Measurements from ENCODE around the gene HUNK. TPM values are rescaled to one million over a fixed set of nuclear protein-coding genes. Genes with fewer than 3 reads are reported as not detected.

The HUNK gene
- total RNA-seq, 3 donors from 2014 or later: 0.05 to 0.61 (median 0.05) TPM

DNA sequence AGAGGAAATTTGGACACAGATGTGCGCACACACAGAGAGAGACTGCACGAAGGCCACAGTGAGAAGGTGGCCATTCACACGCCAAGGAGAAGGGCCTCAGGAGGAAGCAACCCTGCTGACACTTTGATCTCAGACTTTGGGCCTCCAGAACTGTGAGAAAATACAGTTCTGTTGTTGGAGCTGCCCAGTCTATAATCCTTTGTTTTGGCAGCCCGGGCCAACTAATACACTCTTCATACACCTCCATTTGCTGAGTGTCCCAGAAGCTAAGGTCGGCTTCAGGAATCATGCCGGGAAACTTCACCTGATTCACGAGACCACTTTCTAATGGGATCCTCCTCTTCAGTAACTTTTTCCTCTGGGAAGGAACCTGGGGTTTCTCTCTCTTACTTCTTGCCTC is 23.2 kb downstream of the HUNK start:
- H3K9me3 Mint-ChIP-seq: no peaks in the 10 kb centered on the region
- H3K4me1 Mint-ChIP-seq (ENCODE audit: low read depth): peaks cover 6% of the 10 kb centered on the region
- H3K27me3 Mint-ChIP-seq (ENCODE audit: low read depth): peaks cover 13% of the 10 kb centered on the region
- no peaks in the 10 kb centered on the region for H3K36me3 Mint-ChIP-seq (ENCODE audit: insufficient read depth)
- ATAC-seq (no peak), DNase-seq (no peak)
- no peak overlapping the region for H3K4me3 Mint-ChIP-seq

DNA sequence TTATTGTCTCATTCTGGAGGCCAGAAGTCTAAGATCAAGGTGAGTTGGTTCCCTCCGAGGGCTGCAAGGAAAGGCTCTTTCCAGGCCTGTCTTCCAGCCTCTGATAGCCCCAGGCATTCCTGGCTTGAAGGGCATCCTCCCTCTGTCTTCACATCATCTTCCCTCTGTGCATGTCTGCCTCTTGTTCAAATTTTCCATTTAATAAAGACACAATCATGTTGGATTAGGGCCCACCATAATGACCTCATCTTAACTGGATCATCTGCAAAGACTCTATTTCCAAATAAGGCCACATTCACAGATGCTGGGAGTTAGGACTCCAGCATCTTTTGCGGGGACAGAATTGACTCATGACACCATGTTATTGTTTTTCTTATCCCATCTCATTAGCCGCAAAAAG is 24.5 kb downstream of the HUNK start:
- Mint-ChIP-seq H3K36me3 (ENCODE audit: insufficient read depth) (no peaks in the 10 kb centered on the region), H3K4me3 (no peak overlapping the region), H3K9me3 (no peaks in the 10 kb centered on the region), H3K4me1 (ENCODE audit: low read depth) (peaks cover 6% of the 10 kb centered on the region), H3K27me3 (ENCODE audit: low read depth) (peaks cover 17% of the 10 kb centered on the region)
- no peak for ATAC-seq
- DNase-seq: no peak

GRCh38 chr21:31898933-31899630 is 26.3 kb downstream of the HUNK start:
- ATAC-seq: no peak
- Mint-ChIP-seq H3K4me3 (no peak overlapping the region), H3K27me3 (ENCODE audit: low read depth) (peaks cover 4% of the 10 kb centered on the region), H3K9me3 (no peaks in the 10 kb centered on the region), H3K4me1 (ENCODE audit: low read depth) (peaks cover 6% of the 10 kb centered on the region), H3K36me3 (ENCODE audit: insufficient read depth) (no peaks in the 10 kb centered on the region)
- DNase-seq: no peak

DNA sequence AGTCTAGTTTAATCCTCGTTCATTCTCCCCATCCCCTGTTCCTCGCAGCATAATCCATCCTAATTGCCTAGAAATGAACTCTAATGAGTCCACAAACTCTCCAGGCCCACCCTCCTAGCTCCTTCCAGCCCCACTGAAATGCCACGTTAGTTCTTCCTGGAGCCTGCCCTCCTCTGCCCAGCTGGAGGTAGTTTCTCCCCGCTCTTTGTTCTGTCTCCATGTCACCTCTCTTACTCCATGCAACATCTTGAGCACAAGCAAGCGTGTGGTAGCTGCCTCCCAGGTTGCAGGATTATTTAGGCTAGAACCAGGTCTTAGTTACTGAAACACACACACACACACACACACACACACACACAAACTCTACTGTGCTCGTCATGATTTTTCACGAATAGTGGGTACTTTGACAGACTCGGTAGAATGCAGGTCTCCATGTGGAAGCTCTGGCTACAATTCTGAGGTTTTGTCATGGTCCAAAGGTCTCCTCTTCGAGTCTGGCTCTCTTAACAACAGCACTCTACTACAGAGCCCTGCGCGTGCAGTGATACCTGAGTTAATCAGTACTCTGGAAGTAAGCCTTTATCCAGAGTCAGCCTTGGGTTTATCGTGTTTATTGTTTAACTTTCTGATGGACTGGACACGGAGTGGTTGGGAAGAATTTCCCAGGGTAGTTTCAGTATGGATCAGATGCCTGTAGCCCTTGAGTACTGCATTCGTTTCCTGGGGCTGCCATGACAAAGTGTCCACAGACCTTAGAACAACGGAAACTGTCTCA is 27.5 kb downstream of the HUNK start:
- no peak overlapping the region for H3K4me3 Mint-ChIP-seq
- DNase-seq (no peak), ATAC-seq (no peak)
- no peaks in the 10 kb centered on the region for H3K9me3 Mint-ChIP-seq
- peaks cover 6% of the 10 kb centered on the region for H3K4me1 Mint-ChIP-seq (ENCODE audit: low read depth)
- no peaks in the 10 kb centered on the region for H3K36me3 Mint-ChIP-seq (ENCODE audit: insufficient read depth)
- peaks cover 10% of the 10 kb centered on the region for H3K27me3 Mint-ChIP-seq (ENCODE audit: low read depth)

DNA sequence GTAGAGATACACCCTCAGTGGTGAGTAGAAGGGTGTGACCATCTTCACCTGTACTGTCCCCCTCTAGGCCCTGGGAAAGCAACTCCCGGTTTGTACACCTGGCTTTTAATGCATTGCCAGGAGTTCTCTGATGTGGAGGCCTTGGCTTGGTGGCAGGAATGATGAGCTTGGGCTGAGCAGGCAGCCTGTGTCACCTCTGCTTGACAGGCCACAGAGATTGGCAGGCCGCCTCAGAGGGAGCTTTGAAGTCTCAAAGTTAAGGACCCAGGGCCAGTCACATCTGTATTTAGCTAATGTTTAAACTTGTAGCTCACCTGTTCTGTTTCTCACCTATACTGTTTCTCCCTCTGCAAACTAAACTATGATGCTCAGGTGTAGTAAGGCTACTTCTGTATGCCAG is 28.5 kb downstream of the HUNK start:
- H3K27me3 Mint-ChIP-seq (ENCODE audit: low read depth): peaks cover 17% of the 10 kb centered on the region
- H3K9me3 Mint-ChIP-seq: no peaks in the 10 kb centered on the region
- H3K36me3 Mint-ChIP-seq (ENCODE audit: insufficient read depth): no peaks in the 10 kb centered on the region
- H3K4me3 Mint-ChIP-seq: no peak overlapping the region
- H3K4me1 Mint-ChIP-seq (ENCODE audit: low read depth): peaks cover 6% of the 10 kb centered on the region
- DNase-seq: no peak
- ATAC-seq: no peak

- no peaks in the 10 kb centered on the region for H3K36me3 Mint-ChIP-seq (ENCODE audit: insufficient read depth)
- no peak overlapping the region for H3K4me3 Mint-ChIP-seq
- ATAC-seq (no peak), DNase-seq (no peak)
- H3K4me1 Mint-ChIP-seq (ENCODE audit: low read depth): peaks cover 6% of the 10 kb centered on the region
- H3K27me3 Mint-ChIP-seq (ENCODE audit: low read depth): peaks cover 19% of the 10 kb centered on the region
- H3K9me3 Mint-ChIP-seq: no peaks in the 10 kb centered on the region
These were observed 29.6 kb downstream of the HUNK start for GRCh38 chr21:31902438-31902837.

- no peaks in the 10 kb centered on the region for H3K36me3 Mint-ChIP-seq (ENCODE audit: insufficient read depth)
- peaks cover 5% of the 10 kb centered on the region for H3K4me1 Mint-ChIP-seq (ENCODE audit: low read depth)
These were observed 31.1 kb downstream of the HUNK start for GRCh38 chr21:31903896-31904295.

GRCh38 chr21:31905503-31906451 is 33.0 kb downstream of the HUNK start:
- Mint-ChIP-seq H3K4me3 (no peak overlapping the region), H3K27me3 (ENCODE audit: low read depth) (peaks cover 39% of the 10 kb centered on the region)

More at GRCh38 chr21:31903896-31904295, 31.1 kb downstream of the HUNK start:
- Mint-ChIP-seq H3K27me3 (ENCODE audit: low read depth) (peaks cover 30% of the 10 kb centered on the region), H3K9me3 (no peaks in the 10 kb centered on the region), H3K4me3 (no peak overlapping the region)
- ATAC-seq (no peak), DNase-seq (no peak)

DNA sequence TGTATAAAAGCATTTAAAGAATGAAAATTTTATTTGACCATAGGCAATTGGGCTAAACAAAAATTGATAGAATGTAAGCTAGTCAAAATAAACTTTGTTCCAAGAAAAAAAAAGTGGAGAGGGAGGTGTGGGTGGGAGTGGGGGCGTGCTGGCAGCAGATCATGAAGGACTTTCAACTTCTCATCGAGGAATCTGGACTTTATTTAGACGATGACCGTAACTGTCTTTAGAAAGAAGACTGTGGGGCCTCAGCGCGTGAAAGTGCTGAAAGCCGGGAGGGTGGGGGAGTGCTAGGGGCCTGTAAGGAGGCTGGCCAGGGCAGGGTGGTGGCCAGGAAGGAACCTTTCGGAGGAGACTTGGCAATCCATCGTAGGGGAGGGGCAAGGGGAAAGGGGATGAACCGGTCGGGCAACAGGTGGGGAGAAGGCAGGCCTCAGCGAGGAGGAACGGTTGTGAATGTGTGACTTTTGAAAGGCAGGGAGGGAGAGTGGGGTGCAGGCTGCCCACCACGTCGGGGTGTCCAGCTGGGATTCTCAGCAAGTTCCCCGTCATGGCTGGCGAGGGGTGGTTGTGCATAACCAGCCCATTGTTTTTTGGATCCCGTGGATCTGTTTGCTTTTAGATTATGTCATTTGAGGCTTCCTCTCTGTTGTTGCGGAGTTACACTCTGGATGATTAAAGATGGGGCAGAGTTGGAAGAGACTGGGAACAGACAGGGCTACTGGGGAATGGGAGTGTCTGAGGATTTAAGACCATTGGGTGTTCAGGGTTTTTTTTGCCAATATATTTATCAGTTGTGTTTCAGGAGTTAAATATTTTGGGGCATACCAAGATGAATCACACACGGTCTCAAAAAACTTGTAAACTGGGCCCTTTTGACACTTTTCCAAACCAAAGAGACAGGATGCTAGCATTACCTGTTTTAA is 35.5 kb downstream of the HUNK start:
- no peak for ATAC-seq
- H3K27me3 Mint-ChIP-seq (ENCODE audit: low read depth): peaks cover 47% of the 10 kb centered on the region
- H3K36me3 Mint-ChIP-seq (ENCODE audit: insufficient read depth): no peaks in the 10 kb centered on the region
- H3K4me3 Mint-ChIP-seq: no peak overlapping the region
- DNase-seq: no peak
- no peaks in the 10 kb centered on the region for H3K9me3 Mint-ChIP-seq
- no peaks in the 10 kb centered on the region for H3K4me1 Mint-ChIP-seq (ENCODE audit: low read depth)

More at GRCh38 chr21:31905503-31906451, 33.0 kb downstream of the HUNK start:
- Mint-ChIP-seq H3K4me1 (ENCODE audit: low read depth) (no peaks in the 10 kb centered on the region), H3K36me3 (ENCODE audit: insufficient read depth) (no peaks in the 10 kb centered on the region), H3K9me3 (no peaks in the 10 kb centered on the region)
- no peak for DNase-seq
- no peak for ATAC-seq

DNA sequence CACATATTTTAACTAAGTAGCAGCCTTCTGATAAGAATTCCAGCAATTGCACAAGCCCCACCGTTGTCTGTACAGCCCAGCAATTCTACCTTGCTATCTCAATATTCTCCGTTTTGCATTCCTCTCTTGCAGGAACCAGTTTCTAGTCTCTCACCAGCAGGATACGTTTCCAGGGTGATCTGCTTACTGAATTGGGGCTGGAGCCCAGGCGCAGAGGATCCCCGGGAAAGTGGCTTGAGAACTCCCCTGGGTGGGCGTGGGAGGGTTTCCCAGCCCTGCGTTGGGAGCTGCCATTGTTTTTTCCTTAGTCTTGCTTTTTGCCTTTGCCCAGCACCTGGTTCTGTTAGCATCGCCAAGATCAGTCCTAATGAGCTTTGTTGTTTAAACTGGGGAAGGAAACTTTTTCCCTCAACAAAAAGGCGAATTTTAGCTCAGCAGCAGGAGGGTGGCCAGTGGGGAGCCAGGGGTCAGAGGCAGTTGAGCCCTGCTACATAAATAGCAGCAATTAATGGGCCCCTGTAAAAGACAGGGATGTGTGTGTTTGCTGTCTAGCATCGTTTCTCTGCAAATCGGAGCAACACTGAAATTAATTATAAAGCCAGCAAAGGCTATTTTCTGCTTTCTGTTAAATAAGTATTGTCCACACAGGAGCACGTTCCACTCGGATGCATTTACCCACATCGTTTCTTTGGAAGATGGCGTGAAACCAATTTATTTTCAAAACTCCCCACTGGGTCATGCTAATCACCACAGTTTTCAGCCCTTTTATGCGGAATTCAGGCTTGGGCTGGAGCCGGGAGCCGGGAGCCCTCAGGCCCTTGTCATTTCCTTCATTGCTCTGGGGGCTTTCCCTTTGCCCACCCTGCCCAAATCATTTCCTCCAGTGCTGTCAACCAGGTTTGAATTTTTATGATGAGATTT is 36.6 kb downstream of the HUNK start:
- H3K27me3 Mint-ChIP-seq (ENCODE audit: low read depth): peaks cover 49% of the 10 kb centered on the region
- H3K4me1 Mint-ChIP-seq (ENCODE audit: low read depth): no peaks in the 10 kb centered on the region
- H3K4me3 Mint-ChIP-seq: no peak overlapping the region
- no peaks in the 10 kb centered on the region for H3K9me3 Mint-ChIP-seq
- ATAC-seq: no peak
- no peak for DNase-seq
- H3K36me3 Mint-ChIP-seq (ENCODE audit: insufficient read depth): no peaks in the 10 kb centered on the region

DNA sequence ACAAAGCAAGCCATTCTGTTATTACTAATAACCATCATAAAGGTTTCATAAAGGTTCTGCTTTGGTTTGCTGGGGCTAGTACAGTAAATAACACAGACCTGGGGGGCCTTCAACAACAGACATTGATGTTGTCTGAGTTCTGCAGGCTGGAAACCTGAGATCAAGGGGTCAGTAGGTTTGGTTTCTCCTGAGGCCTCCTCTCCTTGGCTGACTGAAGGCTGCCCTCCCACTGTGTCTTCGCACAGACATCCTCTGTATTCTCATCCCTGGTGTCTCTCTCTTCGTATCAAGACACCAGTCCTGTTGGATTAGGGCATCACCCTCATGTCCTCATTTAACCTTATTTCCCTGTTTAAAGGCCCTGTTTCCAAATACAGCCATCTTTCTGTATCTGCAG is 37.3 kb downstream of the HUNK start:
- Mint-ChIP-seq H3K4me3 (no peak overlapping the region), H3K9me3 (no peaks in the 10 kb centered on the region), H3K4me1 (ENCODE audit: low read depth) (no peaks in the 10 kb centered on the region), H3K27me3 (ENCODE audit: low read depth) (peaks cover 43% of the 10 kb centered on the region), H3K36me3 (ENCODE audit: insufficient read depth) (no peaks in the 10 kb centered on the region)
- no peak for DNase-seq
- no peak for ATAC-seq

DNA sequence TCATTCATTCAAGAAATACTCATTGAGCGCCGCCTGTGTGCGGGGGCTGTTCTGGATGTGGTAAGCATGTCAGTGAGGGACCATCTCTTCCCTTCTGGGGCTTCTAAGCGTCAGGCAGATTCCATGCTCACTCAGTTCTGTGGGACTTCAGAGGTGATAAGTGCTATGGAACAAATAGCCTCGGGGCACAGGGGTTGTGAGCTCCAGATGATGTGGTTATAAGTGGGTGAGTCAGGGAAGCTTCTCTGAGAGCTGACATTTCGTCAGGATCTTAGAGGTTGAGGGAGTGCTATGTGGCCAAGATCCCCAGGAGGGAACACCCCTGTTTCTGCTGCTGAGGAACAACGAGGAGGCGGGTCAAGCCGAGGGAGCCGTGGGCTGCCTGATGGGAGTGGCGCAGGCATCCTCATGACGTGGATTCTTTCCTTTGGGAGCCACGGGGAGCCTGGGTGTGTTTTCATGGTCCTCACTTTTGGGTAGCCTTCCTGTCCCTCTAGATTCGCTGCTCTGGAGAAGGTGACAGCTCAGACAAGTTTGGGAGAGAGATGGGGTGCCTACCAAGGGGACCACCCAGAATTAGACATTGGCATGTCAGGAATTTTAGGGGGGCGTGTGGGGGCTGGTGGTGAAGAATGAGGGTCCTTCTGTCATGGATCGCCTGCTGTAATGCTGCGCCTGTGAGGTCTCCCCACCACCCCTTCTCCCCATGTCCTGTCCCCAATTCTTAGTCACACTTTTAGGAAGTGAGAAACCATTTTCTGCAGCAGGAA is 38.5 kb downstream of the HUNK start:
- Mint-ChIP-seq H3K36me3 (ENCODE audit: insufficient read depth) (no peaks in the 10 kb centered on the region), H3K4me1 (ENCODE audit: low read depth) (no peaks in the 10 kb centered on the region), H3K9me3 (no peaks in the 10 kb centered on the region), H3K4me3 (no peak overlapping the region), H3K27me3 (ENCODE audit: low read depth) (peaks cover 37% of the 10 kb centered on the region)
- no peak for ATAC-seq
- DNase-seq: no peak
